HT-29 (cell line): Measurements from ENCODE around the gene CMIP. TPM values are rescaled to one million over a fixed set of nuclear protein-coding genes. Genes with fewer than 3 reads are reported as not detected.

Source experiments
- DNase-seq: peaks from one replicate; pipeline ENCODE4 v3.0.0-alpha.2; 2015; ENCODE audit warnings: low spot score
- total RNA-seq: library from RNA; depleted of rRNA; stranded (reverse); fragments of >200 nt; shearing (Covaris generic); gene quantifications from 2 replicates; pipeline ENCODE4 v1.2.3, GENCODE V29; 2014

CMIP gene
- total RNA-seq, 1 experiment from 2014 or later: 24.7 TPM

DNA sequence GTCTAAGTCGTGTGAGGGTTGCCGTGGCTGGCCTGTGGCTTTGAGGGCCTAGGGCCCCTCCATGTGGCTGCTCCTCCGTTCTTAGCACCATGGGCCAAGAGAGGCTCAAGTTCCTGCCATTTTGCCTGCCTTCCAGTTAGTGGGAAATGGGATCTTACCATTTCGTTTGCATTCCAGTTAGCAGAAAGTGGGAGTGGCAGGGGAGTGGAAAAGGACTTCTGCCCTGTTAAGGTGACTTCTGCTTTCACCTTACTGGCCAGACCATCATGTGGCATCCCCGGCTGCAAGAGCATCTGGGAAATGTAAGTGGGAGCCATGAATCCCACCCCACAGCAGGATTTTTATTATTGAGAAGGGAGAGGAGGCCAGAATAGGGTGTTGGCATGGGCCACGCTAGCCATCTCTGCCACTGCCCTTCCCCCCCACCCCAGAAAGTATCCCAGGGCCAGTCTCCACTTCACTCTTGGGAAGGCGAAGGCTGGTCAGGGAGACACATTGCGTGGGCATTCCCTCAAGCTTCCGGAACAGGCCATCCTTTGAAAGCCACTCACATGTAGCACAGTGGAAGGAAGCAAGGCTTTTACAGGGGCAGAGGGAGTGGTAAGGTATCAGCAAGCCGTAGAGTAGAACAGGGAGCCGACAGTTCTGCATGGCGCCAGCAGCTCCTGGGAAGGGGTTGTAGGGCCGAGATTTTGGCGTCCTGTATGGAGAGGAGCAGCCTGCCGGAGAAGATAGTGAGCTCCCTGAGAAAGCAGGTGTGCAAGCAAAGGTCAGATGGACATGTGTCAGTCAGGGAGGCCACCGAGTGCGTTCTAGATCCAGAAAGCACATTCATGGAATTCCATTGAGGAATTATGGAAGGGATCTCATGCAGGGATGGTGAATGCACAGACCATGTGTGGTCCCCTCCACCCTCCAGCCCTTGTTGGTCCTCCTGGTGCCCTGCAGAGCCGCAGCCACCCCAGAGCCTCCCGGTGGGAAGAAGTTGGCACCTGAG lies 33.4 kb downstream of the CMIP start:
- no peak for DNase-seq

DNA sequence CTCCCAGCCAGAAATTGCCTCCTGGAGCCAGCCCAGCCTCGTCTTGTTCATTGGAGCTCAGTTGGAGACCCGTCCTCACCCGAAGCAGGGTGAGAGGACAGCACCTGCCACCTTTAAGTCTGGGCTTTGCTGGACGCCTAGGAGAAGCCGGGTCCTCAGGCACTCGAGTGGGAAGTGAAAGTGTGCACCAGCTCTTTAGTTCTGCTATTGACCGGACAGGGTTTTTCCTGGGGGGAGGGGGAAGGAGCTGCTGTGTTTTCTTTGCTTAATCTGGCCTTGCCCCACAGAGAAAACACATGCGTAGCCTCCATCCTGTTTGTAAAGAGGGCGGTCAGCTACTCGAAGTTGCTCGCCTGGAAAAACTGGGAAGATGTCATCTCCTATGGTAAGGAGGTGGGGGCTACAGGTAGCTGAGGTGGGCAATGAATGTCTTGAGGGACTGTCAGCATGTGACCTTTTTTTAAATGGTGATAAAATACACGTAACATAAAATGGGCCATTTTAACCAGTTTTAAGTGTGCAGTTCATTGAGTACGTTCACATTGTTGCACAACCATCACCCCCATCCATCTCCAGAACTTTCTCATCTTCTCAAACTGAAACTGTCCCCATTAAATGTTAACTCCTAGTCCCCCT lies 34.4 kb downstream of the CMIP start:
- DNase-seq: no peak

DNA sequence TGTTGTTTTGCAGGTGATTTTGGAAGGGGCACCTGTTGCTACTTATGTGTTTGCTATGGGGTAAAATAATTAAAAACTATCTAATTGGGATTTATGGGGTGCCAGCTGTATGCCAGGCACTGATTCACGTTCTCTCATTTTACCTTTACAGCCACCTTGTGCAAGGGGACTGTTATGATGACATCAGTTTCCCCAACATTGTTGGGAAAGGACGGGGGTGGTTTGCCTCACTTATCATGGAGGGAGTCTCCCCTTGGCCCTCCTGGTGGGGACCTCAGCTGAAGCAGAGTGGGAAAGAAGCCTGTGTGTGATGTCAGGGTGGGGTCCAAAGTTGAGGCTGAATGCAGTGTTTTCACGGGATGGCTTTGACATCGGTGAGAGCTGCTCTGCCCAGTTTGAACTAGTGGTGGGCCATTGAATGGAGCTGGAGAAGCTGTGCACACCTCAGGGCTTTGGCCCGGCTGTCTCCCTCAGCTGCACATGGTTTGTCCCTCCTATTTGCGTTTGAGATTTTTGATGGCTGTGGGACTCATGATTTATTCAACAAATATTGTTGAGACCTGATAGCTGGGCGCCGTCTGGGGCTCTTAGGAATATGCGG lies 36.1 kb downstream of the CMIP start:
- DNase-seq: no peak

DNA sequence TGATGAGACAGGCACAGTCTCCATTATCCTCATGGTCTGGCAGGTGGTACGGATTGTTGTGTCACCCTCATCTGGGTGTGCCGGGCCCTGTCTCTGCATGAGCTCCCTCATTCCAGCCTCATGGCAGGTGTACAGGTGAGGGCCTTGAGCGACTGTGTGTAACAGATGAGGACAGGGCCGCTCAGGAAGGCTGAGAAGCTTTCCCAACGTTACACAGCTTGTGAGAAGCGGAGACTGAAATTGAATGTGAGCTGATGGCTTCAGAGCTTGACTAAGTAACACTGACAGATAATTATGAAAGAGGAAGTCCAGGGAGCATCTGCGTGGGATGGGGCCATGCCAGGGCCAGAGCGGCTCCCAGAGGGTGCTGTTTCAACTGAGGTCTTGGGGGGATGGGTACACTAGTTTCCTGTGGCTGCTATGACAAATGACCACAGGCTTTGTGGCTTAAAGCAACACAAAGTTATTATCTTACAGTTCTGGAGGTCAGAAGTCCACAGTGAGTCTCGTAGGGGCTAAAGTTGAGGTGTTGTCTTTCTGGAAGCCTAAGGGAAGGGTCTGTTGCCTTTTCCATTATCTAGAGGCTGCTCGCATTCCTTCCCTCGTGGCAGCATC lies 36.7 kb downstream of the CMIP start:
- no peak for DNase-seq

DNA sequence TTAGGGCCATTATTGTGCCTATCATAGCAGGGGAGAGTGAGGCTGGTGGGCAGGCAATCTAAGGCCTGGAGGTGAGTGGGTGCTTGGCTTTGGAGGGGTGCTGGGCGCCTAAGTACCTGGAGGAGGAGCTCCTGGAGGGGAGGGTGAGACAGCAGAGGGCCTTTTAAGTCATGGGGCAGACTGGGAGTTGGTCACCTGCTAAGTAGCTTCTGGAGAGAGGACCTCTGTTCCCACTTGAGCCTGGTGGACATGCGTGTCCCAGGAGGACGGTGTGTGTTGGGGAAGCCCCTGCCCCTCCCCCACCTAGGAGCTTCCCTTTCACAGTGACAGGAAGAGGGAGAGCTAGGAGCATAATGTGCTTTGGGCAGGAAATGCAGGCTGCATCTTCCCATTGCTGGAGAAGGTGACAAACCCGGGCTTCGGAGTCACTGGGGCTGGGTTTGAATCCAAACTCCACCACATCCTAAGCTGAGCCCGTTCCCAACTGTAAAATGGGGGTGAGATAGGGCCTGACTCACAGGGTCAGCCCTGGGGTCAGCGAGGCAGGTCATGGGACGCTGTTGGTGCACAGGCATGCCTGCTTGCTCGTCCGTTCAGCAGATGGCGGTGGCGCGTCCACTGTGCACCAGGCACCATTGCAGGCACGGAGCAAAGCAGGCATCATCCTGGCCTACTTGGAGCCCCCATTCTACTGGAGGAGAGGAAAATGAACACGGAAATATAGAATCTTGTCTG lies 37.9 kb downstream of the CMIP start:
- no peak for DNase-seq

DNA sequence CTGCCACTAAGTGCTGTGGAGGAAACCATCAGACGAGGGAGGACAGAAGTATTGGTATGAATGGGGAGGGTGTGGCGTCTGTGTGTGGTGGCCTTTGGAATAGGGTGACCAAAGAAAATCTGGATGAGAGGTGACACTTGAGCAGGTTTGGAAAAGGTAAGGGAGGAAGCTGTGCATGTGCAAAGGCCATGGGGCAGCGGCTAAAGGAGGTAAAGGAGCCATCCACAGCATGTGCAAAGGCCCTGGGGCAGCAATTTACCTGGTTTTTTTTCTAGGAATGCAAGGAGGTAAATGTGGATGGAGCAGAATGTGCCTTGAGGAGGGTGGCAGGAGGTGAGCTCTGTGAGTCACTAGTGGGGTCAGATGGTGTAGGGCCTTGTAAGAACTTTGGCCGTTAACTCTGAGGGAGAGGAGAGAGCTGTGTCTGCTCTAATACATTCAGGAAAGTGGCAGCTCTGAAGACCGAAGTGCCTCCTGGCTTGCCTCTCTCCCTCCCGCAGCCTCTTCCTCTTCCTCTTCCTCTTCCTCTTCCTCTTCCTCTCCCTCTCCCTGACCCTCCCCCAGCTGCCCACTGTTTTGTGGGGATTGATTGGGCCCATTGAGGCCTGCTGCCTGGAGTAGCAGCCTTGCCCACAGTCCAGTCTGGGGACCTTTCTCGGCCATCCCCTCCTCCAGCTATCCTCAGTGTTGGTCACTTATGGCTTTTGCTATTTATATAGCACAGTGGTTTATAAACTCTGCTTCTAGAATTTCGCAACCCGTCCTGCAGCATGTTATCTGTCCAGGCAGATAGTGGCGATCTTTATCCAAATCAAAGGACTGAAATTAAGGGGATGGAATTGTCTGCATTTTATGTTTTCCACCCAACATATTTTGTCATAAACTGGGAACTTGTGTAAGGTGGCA lies 38.7 kb downstream of the CMIP start:
- no peak for DNase-seq

DNA sequence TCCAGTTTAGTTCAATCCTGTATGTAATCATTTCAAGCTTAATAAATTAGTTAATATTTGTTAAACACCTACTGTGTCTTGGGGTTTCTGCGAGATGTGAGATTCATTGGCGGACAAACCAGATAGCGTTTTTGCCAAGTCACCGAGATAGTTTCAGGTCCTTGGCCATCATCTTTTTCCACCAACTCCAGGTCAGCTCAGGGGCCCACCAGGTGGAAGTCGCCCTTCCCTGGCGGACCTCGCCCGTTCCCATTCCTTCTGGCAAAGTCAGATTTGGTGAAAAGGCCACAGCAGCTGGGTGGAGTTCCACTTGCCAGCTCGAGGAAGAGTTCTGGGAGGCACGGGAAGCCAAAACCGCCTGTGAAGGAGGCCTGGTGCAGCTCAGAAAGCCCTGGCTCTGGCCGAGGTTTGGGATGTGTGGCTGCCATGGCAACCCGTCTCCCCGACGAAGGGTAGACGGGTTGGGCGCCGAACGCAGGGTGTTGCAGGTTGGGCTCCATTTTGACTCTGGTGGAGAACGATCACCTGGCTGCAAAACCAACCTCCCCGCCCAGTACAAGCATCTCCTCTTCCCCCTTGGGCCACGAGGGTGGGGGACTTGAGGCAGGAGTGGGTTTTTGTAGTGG lies 39.5 kb downstream of the CMIP start:
- no peak for DNase-seq

DNA sequence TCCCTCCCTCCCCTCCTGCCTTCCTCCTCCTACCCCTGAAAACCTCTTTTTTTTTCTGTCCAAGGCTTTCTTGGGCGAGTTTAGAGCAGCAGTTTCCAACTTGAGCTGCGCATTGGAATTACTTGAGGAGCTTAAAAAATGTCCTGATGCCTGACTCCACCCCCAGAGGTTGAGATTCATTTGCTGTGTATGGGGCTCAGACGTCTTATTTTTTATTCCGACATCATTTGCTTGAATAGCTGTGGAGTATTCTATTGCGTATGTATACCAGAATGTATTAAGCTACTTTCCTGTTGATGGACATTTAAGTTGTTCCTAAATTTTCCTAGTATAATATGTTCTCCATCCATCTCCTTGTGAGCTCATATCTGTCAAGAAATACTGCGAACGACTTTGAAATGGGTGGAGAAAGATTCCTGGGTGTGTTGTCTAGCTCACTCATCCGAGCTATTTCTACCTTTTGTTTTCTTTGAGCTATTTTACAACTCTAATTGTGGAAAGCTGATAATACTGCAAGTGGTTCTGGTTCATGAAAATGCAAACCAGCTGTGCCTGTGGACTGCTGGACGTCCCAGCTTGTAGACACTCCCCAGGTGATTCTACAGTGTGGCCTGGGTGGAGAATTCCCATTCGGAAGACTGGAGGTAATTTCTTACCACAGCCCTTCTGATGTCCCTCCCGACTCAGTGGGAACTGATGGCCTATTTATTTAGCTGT lies 40.5 kb downstream of the CMIP start:
- DNase-seq: no peak

DNA sequence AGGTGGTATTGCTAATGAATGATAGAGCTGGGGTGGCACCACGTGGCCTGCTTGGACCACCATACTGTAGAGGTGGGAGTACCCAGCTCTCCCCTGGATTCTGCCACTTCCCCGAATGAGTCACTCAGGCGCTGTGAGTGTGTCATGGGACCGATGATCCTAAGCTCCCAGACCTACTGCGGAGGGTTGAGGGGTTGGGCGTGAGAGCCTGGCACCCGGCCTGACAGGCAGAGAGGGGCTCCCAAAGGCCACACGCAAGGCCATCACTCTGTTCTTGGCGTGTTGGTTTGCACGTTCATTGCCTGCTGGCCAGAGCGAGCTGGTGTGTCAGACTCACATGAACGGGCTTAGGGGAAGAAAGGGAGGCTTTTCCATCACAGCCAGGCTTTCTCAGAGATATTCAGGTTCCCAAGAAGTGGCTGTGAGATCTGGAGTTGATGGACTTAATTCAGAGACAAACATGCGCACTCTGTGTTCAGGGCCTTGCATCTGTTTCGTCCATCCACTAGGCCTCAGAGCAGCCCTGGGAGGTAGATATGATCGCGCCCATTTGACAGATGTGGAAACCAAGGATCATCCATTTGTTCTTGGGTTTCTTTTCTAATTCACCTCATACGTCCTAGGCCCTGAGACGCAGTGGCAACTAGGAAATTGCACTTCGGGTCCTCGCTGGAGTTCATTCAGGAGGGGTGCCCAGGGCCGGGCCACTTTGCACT lies 41.4 kb downstream of the CMIP start:
- DNase-seq: no peak

DNA sequence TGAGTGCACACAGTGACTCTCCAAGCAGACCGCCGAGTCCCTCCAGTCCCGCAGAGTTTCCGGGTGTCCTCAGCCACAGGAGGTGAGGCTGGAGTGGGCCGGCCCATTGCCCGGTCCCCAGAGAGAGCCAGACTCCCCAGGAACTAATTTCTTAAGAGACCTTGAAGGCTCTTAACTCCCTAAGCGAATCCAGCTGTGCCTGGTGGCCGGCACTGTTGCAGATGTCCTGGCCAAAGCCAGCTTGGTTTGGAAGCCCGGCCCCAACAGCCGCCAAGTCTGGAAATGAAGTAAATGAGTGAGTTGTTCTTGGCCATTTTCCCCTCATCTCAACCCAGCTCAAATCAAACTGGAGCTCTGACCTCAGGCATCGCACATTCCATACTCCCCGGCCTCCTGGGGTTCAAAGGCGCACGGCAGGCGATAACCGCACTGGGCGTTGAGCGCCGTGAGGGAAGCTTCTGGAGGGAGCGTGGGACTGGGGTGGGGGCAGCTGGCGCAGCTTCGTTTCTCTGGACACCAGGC lies 42.0 kb downstream of the CMIP start:
- no peak for DNase-seq

DNA sequence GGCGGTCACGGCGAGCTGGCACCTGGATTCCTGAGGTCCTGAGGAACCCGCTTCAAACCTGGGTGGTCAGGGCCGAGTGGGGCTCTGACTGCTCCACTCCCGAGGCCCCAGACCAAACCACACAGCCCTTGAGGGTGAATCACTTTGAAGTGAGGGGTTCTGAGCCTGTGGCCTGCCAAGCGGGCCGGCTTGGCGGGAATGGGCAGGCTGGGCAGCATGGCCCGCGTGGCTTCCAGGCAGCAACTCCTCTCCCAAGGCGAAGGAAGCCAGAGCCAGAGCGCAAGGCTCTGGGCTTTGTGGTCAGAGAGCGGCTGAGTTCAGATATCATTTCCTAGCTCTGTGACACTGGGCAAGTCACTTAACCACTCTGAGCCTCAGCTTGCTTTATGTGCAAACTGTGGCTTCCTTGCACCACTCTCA lies 42.7 kb downstream of the CMIP start:
- DNase-seq: no peak

DNA sequence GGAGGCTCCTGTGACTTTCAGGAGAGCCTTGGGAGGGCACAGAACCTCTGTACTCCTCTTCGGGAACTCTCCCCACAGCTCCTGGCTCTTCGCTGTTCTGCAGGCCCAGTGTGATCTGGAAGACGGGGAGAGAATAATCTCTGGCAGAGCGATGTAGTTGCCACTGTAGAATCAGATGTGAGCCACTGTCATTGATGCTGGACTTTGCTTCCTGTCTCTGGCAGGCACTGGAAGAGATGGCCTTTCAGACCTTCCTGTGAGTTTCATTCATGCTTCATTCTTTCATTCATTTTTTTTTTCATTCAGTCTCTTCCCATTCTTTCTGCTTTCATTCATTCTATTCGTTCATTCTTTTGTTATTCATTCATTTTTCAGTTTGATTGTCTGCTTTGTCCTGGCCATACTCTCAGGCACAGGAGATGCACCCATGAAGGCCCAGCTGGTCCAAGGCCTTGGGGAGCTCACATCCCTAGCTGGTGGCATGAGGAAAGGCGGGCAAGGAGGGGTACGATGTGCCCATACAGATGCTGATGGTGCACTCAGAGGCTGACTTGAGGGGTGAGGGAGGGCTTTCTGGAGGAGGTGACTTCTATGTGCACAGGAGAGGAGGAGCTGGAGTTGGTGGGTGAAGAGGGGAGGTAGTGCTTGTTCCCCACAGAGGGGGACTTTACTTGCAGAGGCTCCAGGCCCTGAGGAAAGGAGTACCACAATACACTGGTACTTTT lies 44.2 kb downstream of the CMIP start:
- DNase-seq: no peak

DNA sequence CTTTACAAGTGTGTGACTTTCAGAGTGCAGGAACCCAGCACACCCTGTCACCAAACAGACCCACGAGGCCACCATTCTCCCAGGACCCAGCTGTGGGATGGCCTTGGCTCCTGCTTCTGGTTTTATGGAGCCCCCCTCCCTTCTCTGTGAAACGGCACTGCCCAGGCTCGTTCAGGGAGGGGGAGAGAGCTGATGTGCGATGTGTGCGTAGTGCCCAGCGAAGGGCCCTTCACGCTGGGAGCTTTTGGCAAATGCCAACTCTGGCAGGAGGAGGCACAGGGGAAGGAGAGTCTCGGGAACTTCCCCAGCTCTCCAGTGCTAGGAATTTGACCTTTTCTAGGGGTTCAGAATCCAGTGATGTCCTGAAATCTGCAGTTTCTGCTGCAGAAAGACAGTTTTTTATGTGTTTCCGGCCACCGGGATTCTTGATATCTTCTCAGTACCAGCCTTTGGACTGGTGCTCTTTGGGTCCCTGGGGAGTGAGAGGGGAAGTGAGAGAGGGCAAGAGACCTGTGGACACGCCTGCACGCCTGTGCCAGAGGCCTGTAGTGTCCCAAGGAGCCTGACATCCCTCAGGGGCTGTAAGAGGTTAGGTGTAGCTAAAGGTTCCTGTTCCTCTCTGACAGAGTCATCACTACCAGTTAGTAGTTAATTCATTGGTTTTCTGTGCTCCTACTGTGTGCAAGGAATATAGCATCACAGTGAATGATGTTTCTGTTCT lies 45.1 kb downstream of the CMIP start:
- DNase-seq: no peak

DNA sequence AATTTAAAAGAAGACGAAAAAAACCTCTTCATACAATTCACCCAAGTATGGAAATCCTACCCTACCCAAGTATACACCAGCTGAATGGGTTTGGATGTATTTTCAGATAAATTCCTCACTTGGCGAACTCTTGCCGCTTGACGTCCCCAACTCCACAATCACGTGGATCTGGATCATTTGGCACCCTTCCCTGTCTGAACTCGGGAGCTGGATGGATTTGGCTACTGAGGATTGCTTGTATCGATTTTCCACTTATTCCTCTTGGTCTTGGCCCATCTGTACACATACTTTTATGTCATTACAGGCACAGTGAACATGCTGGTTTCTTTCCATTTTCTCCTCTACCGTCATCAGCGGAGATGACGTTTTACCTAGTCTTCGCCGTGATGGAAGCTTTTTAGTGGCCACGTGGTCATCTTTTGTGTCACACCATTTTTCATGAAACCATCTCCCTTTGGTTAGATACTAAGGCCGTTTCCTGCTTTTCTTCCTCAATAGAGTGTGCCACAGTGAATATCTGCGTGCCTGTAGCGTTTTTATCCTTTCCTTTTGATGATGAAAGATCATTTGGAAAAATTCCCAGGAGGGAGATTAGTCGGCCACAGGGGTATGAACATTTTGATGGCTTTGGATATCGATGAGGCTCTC lies 47.1 kb downstream of the CMIP start:
- DNase-seq: no peak

DNA sequence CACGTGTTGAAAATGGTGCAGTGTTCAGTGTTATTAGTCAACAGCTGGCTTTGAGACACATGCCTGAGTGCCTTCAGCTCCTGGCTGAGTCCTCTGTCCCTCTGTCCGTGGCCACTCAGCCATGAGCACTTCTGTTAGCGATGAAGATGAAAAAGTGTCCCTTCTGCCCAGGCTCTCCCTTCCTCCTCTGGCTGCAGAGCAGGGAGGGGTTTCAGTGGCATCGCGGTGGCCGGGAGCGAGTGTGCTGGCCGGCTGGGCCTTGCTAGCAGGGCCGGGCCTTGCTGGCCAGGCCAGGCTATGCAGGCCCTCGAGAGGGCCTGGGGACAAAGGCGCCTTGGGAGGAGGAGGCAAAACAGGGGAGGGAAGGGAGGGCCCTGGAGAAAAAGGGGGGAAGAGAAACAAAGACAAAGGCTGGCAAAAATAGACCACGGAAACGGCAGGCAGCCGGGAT lies 47.7 kb downstream of the CMIP start:
- DNase-seq: no peak
